Activated naive CD8-positive, alpha-beta T cell treated with anti-CD3 and anti-CD28 coated beads for 36 hours (primary cell): ENCODE data around the gene SVOPL. TPM values are rescaled to one million over a fixed set of nuclear protein-coding genes. Genes with fewer than 3 reads are reported as not detected.

Experiments used
- DNase-seq: peaks from one replicate; pipeline ENCODE4 v3.0.0; 2021
- H3K27ac Mint-ChIP-seq: one replicate; pipeline ENCODE4 v1.8.0; 2022; ENCODE audit warnings: mild to moderate bottlenecking, moderate library complexity, mixed read lengths
- H3K27me3 Mint-ChIP-seq: one replicate; pipeline ENCODE4 v1.8.0; 2022; ENCODE audit warnings: mild to moderate bottlenecking, mixed read lengths
- H3K36me3 Mint-ChIP-seq: one replicate; pipeline ENCODE4 v1.8.0; 2021; ENCODE audit warnings: mild to moderate bottlenecking, mixed read lengths
- H3K4me1 Mint-ChIP-seq: one replicate; pipeline ENCODE4 v1.8.0; 2021; ENCODE audit warnings: mixed read lengths
- H3K4me3 Mint-ChIP-seq: one replicate; pipeline ENCODE4 v1.8.0; 2022; ENCODE audit warnings: mild to moderate bottlenecking, moderate library complexity, mixed read lengths
- H3K9me3 Mint-ChIP-seq: one replicate; pipeline ENCODE4 v1.8.0; 2022; ENCODE audit warnings: mixed read lengths
- total RNA-seq, 2 experiments: library from RNA; stranded (reverse); gene quantifications; one replicate each; pipeline ENCODE4 v1.2.3, GENCODE V29; 2021

SVOPL gene
- total RNA-seq, 2 experiments from 2014 or later: 0.70 TPM

DNA sequence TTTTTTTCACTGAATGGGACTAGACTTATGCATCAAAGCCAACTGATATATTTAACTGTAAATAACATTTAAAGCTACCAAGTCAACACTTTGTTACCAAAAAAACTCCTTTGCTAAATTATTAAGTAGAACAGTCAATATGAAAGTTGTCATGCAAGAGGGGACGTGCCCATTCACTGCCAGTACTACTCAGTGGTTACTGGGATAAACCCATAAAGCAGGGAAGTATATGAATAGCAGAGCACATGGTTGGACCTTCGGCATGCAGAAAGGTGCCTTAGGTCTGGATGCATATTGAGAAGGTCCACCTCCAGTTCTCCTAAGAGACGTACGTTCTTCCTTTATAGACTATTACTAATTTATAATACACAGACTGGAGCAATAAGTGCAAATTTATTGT lies 120.1 kb downstream of the SVOPL start:
- Mint-ChIP-seq H3K4me3 (no peak overlapping the region), H3K4me1 (no peaks in the 10 kb centered on the region), H3K36me3 (peaks cover 55% of the 10 kb centered on the region), H3K27me3 (no peaks in the 10 kb centered on the region), H3K27ac (no peak overlapping the region), H3K9me3 (no peaks in the 10 kb centered on the region)
- DNase-seq: no peak

DNA sequence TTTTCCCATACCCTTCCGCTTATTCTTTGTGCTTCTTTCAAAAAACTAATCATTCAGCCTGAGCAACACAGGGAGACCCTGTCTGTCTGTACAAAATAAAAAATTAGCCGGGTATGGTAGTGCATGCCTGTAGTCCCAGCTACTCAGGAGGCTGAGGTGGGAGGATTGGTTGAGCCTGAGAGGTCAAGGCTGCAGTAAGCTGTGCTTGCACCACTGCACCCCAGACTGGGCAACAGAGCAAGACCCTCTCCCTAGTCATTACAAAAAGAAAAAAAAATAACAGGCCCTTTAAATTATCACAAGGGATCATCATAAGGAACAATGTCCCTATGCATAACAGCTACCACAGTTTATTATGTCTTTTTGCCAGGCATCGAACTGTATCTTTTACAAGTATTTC lies 121.5 kb downstream of the SVOPL start:
- no peak for DNase-seq
- no peaks in the 10 kb centered on the region for H3K27me3 Mint-ChIP-seq
- H3K27ac Mint-ChIP-seq: no peak overlapping the region
- no peaks in the 10 kb centered on the region for H3K4me1 Mint-ChIP-seq
- no peaks in the 10 kb centered on the region for H3K9me3 Mint-ChIP-seq
- H3K36me3 Mint-ChIP-seq: peaks cover 50% of the 10 kb centered on the region
- H3K4me3 Mint-ChIP-seq: no peak overlapping the region

DNA sequence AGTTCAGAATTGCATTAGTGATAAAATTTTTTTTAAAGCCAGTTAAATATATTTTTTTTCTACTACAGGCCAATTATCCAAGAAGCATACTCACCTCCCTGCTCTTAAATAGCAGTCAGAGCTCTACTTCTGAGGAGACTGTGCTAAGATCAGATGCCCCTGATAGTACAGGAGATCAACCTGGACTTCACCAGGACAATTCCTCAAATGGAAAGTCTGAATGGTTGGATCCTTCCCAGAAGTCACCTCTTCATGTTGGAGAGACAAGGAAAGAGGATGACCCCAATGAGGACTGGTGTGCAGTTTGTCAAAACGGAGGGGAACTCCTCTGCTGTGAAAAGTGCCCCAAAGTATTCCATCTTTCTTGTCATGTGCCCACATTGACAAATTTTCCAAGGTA lies 122.0 kb downstream of the SVOPL start:
- H3K9me3 Mint-ChIP-seq: no peaks in the 10 kb centered on the region
- no peak for DNase-seq
- H3K36me3 Mint-ChIP-seq: peaks cover 47% of the 10 kb centered on the region
- no peak overlapping the region for H3K27ac Mint-ChIP-seq
- H3K4me1 Mint-ChIP-seq: no peaks in the 10 kb centered on the region
- no peak overlapping the region for H3K4me3 Mint-ChIP-seq
- no peaks in the 10 kb centered on the region for H3K27me3 Mint-ChIP-seq

DNA sequence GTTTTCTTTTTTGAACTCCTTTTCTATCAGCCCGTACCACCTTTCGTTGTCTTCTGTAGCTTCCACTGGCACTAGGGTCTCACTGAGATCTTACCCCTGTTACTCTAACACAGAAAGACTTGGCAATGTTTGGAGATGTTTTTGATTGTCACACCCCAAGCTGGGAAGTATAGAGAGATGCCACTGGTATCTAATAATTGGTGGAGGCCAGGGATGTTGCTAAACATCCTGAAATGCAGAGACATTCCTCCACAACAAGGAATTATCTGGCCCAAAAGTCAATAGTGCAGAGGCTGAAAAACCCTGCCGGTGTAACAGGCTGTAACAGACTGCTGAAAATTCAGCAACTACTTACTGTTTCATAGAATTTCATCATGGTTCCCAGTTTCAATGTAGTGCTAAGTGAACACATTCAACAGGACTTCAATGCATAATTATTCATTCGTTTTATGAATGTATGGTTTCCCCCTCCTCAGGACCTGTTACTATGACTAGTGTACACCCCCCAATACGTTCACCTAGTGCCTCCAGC lies 125.2 kb downstream of the SVOPL start:
- Mint-ChIP-seq H3K27me3 (no peaks in the 10 kb centered on the region), H3K27ac (no peak overlapping the region), H3K9me3 (no peaks in the 10 kb centered on the region), H3K4me1 (no peaks in the 10 kb centered on the region), H3K4me3 (no peak overlapping the region), H3K36me3 (peaks cover 39% of the 10 kb centered on the region)
- DNase-seq: no peak

DNA sequence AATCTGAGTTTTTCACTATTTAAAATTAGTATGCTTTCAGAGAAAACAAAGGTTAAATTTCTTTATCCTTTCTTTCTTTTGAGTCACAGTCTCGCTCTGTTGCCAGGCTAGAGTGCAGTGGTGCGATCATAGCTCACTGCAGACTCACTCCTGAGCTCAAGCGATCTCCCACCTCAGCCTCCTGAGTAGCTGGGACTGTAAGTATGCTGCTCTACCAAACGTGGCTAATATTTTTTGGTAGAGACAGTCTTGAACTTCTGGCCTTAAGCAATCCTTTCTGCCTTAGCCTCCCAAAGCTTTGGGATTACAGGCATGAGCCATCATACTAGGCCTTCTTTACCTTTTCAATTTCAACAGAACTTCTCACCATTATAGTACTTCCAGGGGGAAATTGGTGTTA lies 127.4 kb downstream of the SVOPL start:
- H3K27ac Mint-ChIP-seq: no peak overlapping the region
- no peaks in the 10 kb centered on the region for H3K9me3 Mint-ChIP-seq
- no peaks in the 10 kb centered on the region for H3K27me3 Mint-ChIP-seq
- peaks cover 43% of the 10 kb centered on the region for H3K36me3 Mint-ChIP-seq
- H3K4me3 Mint-ChIP-seq: no peak overlapping the region
- no peak for DNase-seq
- H3K4me1 Mint-ChIP-seq: no peaks in the 10 kb centered on the region

DNA sequence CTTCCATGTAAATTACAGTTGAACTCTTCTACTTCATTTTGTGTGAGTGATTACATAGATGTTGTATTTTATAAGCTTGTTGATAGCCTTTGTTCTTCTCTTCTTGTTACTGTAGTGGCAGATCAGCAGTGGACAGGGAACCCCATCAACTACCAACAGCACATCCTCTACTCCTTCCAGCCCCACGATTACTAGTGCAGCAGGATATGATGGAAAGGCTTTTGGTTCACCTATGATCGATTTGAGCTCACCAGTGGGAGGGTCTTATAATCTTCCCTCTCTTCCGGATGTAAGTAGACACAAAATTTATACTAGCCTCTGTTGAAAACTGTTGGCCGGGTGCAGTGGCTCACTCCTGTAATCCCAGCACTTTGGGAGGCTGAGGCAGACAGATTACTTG lies 130.4 kb downstream of the SVOPL start:
- Mint-ChIP-seq H3K4me3 (no peak overlapping the region), H3K9me3 (peaks cover 2% of the 10 kb centered on the region), H3K27me3 (no peaks in the 10 kb centered on the region), H3K4me1 (no peaks in the 10 kb centered on the region), H3K36me3 (peaks cover 45% of the 10 kb centered on the region), H3K27ac (no peak overlapping the region)
- DNase-seq: no peak

DNA sequence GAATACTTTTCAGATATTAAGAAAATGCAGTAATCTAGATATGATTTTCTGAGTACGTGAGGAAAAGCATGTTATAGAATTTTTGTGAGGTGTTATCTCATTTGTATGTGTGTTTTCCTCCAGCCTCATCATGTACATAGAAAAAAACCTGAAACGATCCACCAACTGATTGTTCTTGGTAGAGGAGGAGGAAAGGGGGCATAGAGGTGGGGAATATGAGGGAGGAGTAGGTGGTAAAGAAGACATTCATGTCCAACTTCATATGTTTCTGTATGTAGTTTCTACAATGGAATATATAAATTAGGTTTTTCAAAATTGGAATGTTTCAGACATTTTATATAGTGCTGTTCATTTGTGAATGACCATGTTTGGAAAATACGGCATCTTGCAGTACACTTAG lies 131.7 kb downstream of the SVOPL start:
- Mint-ChIP-seq H3K27ac (no peak overlapping the region), H3K4me3 (no peak overlapping the region), H3K27me3 (no peaks in the 10 kb centered on the region), H3K36me3 (peaks cover 55% of the 10 kb centered on the region), H3K4me1 (no peaks in the 10 kb centered on the region), H3K9me3 (peaks cover 15% of the 10 kb centered on the region)
- DNase-seq: no peak

DNA sequence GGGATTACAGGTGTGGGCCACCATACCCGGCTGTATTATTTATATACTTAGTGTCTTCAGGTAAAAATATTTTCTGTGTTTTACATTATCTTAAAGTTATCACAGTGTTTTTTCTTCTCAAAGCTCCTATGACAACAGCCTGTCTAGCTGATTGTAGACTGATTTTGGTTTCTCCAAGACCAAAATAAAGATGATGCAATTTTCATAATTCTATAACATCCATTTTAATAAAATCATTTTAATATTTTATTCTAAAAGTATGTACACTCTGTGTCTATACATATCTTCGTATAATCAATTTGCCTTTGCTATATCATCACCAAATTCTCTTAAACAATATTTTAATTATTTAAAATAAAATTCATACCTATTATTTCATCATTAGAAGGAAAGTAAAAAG lies 132.5 kb downstream of the SVOPL start:
- peaks cover 55% of the 10 kb centered on the region for H3K36me3 Mint-ChIP-seq
- H3K9me3 Mint-ChIP-seq: peaks cover 23% of the 10 kb centered on the region

DNA sequence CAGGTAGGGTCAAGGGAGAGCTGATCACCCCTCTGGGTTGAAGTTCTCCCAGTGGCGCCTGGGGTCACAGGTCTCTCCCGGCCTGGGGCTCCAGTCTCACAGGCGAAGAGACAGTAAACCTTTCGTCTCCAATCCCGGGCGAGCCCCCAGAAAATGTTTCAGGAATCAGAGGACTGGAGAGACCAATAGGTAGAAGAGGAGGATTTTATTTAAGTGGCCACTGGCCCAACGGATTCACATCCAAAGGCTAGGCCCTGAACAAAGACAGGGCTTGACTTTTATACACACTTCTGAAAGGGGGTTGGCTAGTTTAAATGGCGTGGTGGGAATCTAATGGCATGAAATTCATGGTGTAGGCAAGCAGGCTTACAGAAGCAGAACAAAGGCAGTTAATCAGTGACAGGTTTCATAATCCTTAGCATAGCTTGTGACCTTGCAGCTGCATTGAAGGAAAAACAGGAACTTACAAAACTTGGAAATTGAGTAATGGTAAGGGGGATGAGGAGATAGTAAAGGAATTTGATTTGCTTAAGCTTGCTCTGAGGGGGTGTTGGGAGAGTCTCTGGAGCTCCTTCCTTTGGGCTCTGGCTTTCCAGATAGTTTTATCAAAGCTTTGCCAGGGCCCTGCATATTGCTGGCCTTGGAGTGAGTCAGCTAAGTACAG lies 135.6 kb downstream of the SVOPL start:
- Mint-ChIP-seq H3K27me3 (no peaks in the 10 kb centered on the region), H3K4me1 (no peaks in the 10 kb centered on the region), H3K36me3 (peaks cover 80% of the 10 kb centered on the region), H3K27ac (no peak overlapping the region), H3K9me3 (peaks cover 34% of the 10 kb centered on the region), H3K4me3 (no peak overlapping the region)
- no peak for DNase-seq

More for the DNA sequence above, 132.5 kb downstream of the SVOPL start:
- Mint-ChIP-seq H3K4me1 (no peaks in the 10 kb centered on the region), H3K27me3 (no peaks in the 10 kb centered on the region), H3K4me3 (no peak overlapping the region), H3K27ac (no peak overlapping the region)
- DNase-seq: no peak

DNA sequence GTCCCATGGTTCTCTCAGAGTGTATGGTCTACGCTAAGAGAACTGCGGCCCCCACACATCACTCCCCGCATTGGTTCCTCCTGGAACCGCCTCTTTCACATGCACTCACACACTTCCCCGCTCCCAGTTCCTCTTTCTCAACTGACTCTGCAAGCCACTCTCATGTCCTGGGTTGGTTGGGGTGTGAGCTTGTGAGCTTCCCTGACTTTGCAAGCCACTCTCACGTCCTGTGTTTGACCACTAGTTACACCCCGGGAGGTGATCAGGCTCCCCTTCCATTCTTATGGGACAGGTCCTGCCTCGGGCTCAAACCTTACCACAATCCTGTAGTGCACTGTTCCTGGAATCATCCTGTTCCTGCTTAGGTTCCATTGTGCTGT lies 136.1 kb downstream of the SVOPL start:
- Mint-ChIP-seq H3K4me3 (no peak overlapping the region), H3K36me3 (peaks cover 82% of the 10 kb centered on the region), H3K27ac (no peak overlapping the region), H3K9me3 (peaks cover 34% of the 10 kb centered on the region), H3K27me3 (no peaks in the 10 kb centered on the region), H3K4me1 (no peaks in the 10 kb centered on the region)
- DNase-seq: no peak

DNA sequence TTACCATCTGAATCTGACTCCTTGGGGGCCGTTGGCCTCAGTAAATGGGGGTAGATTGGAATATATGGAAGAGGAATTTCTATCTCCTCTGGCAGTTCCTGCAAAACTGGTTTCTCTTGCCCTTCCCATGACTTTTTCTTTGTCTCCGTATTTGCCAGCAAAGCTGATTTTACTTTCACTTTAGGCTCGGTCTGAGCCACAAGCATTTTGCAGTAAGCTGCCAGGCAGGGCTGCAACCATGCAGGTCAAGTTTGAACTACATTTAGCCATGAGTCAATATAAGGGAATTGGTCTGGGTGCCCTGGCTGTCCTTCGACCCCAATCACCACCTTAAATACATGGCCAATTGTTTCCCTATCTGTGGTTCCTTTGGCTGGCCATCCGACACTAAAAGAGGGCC lies 136.8 kb downstream of the SVOPL start:
- Mint-ChIP-seq H3K36me3 (peaks cover 83% of the 10 kb centered on the region), H3K9me3 (peaks cover 34% of the 10 kb centered on the region), H3K27ac (no peak overlapping the region), H3K27me3 (no peaks in the 10 kb centered on the region), H3K4me1 (no peaks in the 10 kb centered on the region), H3K4me3 (no peak overlapping the region)
- DNase-seq: no peak

DNA sequence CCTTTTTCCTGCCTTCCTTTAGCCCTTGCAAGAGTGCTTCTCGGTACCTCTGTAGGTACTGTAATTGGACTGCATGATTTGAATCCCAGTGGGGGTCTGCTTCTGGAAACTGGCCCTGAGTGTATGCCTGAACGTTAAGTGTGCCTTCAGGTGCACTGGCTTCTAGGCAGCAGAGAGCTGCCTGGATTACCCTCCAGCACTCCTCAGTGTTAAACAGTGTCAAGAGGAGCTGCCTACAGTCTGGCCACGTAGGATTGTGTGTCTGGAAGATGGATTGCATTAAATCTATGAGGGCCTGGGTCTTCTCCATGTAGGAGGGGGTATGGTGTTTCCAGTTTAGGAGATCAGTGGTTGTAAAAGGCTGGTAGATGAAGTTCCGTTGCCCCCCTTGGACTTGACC lies 137.4 kb downstream of the SVOPL start:
- DNase-seq: no peak
- Mint-ChIP-seq H3K27ac (no peak overlapping the region), H3K4me1 (no peaks in the 10 kb centered on the region), H3K27me3 (no peaks in the 10 kb centered on the region), H3K4me3 (no peak overlapping the region), H3K9me3 (peaks cover 38% of the 10 kb centered on the region), H3K36me3 (peaks cover 84% of the 10 kb centered on the region)

DNA sequence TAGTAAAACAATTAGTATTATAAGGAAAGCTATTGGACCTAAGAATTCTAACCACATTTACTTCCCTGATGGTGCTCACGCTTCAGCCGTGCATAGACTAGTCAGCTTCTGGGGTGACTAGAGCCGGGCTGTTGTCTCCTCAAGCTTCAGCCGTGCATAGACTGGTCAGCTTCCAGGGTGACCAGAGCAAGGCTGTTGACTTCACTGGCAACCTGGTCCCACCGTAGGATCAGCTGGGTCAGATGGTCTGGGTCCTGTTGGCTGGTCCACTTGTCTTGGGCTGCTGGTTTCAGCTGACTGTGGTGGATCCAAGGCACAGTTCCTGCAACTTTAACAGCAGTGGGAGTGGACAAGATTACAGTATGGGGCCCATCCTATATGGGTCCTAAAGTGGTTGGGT lies 141.7 kb downstream of the SVOPL start:
- Mint-ChIP-seq H3K4me1 (no peaks in the 10 kb centered on the region), H3K9me3 (peaks cover 44% of the 10 kb centered on the region), H3K27ac (no peak overlapping the region), H3K4me3 (no peak overlapping the region), H3K27me3 (no peaks in the 10 kb centered on the region), H3K36me3 (peaks cover 99% of the 10 kb centered on the region)
- DNase-seq: no peak

DNA sequence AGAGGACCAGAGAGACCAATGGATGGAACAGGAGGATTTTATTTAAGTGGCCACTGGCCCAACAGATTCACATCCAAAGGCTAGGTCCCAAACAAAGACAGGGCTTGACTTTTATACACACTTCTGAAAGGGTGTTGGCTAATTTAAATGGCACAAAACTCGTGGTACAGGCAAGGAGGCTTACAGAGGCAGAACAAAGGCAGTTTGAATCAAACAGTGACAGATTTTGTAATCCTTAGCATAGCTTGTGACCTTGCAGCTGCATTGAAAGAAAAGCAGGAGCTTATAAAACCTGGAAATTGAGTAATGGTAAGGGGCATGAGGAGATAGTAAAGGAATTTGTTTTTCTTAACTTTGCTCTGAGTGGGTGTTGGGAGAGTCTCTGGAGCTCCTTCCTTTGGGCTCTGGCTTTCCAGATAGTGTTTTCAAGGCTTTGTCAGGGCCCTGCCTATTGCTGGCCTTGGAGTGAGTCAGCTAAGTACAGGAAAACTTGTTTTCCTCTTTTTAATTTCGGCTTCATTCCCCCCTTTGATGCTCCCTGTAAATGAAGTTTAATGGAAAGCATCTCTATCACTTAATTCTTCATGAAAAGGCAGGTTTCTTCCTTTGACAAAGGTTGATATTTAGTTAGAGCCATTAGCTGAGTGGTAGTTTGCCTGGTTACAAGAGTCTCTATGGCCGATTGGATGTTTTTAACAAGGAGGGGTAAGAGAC lies 144.2 kb downstream of the SVOPL start:
- no peak overlapping the region for H3K4me3 Mint-ChIP-seq
- DNase-seq: no peak
- no peak overlapping the region for H3K27ac Mint-ChIP-seq
- H3K36me3 Mint-ChIP-seq: peaks cover 96% of the 10 kb centered on the region
- peaks cover 40% of the 10 kb centered on the region for H3K9me3 Mint-ChIP-seq
- no peaks in the 10 kb centered on the region for H3K27me3 Mint-ChIP-seq
- no peaks in the 10 kb centered on the region for H3K4me1 Mint-ChIP-seq

DNA sequence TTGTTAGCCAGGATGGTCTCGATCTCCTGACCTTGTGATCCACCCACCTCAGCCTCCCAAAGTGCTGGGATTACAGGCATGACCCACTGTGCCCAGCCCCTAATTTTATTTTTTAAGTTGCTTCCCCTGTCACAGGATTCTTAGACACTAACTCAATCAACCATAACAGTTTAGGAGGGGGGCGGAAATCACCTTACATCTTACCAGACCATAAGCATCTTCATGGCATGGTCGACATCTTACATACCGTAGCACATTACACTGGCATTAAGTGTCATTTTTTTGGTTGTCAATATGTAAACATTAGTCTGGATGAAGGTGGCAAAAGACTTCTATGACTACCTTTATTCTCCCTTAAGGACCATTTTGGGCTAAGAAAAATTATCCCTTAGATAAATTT lies 145.5 kb downstream of the SVOPL start:
- Mint-ChIP-seq H3K27ac (no peak overlapping the region), H3K4me3 (no peak overlapping the region), H3K36me3 (peaks cover 89% of the 10 kb centered on the region), H3K9me3 (peaks cover 37% of the 10 kb centered on the region), H3K4me1 (no peaks in the 10 kb centered on the region), H3K27me3 (no peaks in the 10 kb centered on the region)
- no peak for DNase-seq

DNA sequence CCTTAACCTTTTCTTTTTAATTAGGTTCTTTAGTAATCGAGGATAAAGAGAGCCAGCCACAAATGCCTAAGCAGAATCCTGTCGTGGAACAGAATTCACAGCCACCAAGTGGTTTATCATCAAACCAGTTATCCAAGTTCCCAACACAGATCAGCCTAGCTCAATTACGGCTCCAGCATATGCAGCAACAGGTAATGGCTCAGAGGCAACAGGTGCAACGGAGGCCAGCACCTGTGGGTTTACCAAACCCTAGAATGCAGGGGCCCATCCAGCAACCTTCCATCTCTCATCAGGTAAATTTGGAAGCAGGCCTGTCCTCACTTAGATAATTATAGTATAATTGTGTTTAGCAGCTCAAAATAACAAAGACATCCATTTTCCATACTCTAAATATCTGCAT lies 146.5 kb downstream of the SVOPL start:
- Mint-ChIP-seq H3K4me1 (peaks cover 2% of the 10 kb centered on the region), H3K4me3 (no peak overlapping the region), H3K36me3 (peaks cover 87% of the 10 kb centered on the region), H3K27me3 (no peaks in the 10 kb centered on the region), H3K9me3 (peaks cover 38% of the 10 kb centered on the region), H3K27ac (no peak overlapping the region)
- DNase-seq: no peak
